ENCODE measurements around the gene RAB20.
"Not testable (repeated sequence)": the region's sequence is repeated elsewhere in the genome, so short reads cannot be mapped to it uniquely, and the experiment has no call there.

RAB20 gene, protein sequence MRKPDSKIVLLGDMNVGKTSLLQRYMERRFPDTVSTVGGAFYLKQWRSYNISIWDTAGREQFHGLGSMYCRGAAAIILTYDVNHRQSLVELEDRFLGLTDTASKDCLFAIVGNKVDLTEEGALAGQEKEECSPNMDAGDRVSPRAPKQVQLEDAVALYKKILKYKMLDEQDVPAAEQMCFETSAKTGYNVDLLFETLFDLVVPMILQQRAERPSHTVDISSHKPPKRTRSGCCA

GRCh38 chr13:110561344-110562035, at the start of gene RAB20:
Gene RAB20 (minus strand): TSS chr13:110561722. CDS start chr13:110561519, 203 bp downstream.
- peak; percentile 80 for DNase-seq

DNA sequence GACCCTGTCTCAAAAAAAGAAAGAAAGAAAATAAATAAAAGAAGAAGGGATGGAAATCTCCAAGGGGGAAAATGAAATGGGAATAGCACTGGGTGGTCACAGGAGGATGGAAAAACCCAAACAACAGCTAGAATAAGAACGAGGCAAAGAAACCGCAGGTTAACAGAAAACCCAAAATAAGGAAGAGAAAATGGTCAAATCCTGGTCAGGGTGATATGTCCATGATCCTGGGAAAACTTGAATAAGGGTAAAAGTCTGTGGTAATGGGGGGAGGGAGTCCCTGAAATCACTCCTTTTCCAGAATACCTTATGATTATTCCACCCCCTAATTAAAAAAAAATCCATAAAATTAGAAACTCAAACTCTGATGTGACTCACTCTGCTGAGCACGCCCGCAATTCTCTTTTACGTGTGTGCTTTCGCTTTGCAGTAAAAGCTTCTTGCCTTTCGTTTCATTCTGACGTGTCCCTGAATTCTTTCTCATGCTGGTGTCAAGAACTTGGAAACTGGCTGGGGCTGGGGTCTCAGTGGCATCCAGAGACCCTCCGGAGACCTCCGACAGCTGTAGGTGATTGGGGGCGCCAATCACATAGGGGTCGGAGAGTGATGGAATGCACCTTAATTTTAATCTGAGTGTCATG, 49.6 kb upstream of the RAB20 start:
- DNase-seq, result no peak

DNA sequence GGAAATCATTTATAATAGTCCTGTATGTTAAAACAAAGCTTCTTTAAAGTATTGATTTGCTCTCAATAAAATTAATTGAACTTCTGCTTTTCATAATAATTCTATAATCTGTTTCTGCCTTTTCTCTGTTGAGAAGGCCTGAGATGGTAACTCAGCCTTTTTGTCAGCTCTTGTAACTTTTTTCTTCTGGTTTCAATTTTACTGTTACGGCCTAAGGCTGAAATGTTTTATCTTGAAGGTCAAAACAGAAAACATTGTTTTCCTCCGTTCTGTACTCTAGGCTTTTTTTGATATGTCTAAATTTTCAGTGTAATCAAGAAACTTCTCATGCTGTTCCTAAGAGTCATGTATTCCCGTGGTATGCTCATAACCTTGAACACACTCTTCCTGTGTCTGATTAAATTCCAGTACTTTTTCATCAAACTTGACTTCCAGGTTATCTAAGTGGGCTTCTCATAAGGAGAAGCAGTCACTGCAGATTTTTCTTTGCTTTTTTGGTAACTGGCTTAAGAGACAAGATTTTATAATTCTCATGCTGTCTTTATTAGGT, 46.2 kb upstream of the RAB20 start:
- DNase-seq, result no peak

DNA sequence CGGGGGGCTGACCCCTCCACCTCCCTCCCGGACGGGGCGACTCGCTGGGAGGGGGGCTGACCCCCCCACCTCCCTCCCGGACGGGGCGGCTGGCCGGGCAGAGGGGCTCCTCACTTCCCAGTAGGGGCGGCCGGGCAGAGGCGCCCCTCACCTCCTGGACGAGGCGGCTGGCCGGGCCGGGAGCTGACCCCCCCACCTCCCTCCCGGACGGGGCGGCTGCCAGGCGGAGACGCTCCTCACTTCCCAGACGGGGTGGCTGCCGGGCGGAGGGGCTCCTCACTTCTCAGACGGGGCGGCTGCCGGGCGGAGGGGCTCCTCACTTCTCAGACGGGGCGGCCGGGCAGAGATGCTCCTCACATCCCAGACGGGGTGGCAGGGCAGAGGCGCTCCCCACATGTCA, 44.8 kb upstream of the RAB20 start:
- not testable (repeated sequence) for DNase-seq

DNA sequence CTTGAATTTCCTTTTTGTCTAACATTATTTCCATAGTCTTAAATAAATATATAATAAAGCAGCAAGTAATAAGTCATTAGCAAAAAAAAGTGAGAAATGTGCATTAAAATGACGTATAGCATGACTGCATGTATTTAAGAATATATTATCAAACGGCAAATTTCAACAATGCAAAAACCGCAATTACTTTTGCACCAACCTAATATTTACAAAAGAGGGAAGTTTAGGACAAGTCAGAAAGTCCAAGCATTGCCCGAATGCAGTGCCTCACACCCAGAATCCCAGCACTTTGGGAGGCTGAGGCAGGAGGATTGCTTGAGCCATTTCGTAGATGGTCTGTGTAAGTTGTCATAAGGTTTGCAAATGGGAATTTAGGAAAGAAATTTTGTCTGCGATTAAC, 43.6 kb upstream of the RAB20 start:
- no peak for DNase-seq

- no peak for DNase-seq
Measured at GRCh38 chr13:110600980-110601379, 39.5 kb upstream of the RAB20 start.

GRCh38 chr13:110600261-110600819, 38.8 kb upstream of the RAB20 start:
- DNase-seq, result no peak

- no peak for DNase-seq
Measured at GRCh38 chr13:110597041-110597689, 35.6 kb upstream of the RAB20 start.

DNA sequence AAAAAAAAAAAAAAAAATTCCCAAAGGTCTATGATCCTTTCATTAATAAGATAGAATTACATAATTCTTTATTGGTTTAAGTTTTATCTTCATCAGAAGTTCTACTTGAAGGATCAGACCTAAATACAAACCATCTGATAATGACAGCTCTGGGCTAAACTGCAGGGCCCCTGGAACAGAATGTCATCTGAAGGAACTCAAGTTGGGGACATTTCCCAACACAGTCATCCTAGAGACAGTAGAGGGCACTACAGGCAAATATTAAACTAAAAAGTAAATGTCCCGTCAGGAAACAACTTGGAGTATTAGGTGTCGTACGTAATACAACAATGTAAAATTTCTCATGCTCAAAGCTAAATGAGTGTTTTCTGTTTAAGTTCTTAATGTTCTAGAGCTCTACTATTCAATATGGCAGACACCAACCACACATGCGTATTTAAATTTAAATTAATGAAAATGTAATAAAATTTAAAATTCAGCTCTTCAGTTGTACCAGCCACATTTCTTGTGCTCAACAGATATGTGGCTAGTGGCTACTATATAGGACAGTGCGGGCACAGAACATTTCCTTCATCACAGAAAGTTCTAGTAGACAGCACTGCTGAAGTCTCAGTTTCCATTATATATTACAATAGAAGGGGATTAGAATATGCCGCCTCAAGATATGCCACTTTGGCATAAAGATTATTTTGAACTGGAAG, 32.1 kb upstream of the RAB20 start:
- no peak for DNase-seq

GRCh38 chr13:110592665-110593064, 31.1 kb upstream of the RAB20 start:
- no peak for DNase-seq

GRCh38 chr13:110590577-110590976, 29.1 kb upstream of the RAB20 start:
- DNase-seq, result no peak

- DNase-seq, result no peak
Measured at GRCh38 chr13:110589793-110590390, 28.4 kb upstream of the RAB20 start.

DNA sequence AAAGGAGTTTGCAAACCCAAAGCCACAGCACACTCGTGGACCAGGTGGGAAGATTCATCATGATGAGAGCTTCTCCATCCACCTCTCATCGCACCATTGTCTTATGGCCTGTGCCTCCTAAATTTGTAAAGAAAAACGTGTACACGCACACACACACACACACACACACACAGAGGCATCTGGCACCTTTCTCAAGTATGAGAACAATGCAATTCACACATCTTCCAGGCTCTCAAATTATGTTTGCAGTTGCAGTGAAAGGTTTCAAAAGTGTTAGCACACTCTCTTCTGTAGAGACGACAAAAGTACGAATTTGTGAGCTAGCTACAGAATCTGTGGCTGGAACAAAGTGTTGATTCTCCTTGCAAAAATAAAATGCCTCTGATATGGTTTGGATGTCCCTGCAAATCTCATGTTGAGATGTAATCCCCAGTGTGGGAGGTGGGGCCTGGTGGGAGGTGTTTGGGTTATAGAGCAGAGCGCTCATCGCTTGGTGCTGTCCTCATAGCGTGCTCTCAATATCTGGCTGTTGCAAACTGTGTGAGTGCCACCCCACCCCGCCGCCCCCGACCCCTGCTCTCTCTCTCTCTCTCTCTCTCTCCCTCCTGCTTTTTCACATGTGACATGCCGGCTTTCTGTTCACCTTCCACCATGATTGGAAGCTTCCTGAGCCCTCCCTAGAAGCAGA, 21.8 kb upstream of the RAB20 start:
- DNase-seq, result no peak

- no peak for DNase-seq
Measured at GRCh38 chr13:110582421-110582954, 21.0 kb upstream of the RAB20 start.

- DNase-seq, result no peak
Measured at GRCh38 chr13:110581506-110582185, 20.1 kb upstream of the RAB20 start.

- no peak for DNase-seq
Measured at GRCh38 chr13:110580800-110581199, 19.3 kb upstream of the RAB20 start.

GRCh38 chr13:110578363-110578762, 16.8 kb upstream of the RAB20 start:
- no peak for DNase-seq

GRCh38 chr13:110576736-110577476, 15.4 kb upstream of the RAB20 start:
- DNase-seq, result no peak

DNA sequence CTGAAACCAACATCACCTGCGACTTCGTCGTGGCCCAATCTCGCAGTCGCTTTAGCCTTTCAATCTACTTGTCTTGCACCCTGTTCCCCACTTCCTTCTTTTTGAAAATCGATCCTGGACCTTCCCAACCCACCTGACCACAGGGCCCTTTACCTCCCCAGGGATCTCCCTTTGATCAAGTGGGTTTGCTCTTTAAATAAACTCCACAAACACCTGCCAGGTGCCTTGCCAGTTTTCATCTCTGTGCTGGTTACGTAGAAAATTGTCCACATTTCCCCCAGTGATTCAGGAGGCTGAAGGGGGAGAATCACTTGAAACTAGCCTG, 14.5 kb upstream of the RAB20 start:
- DNase-seq, result no peak

Data from NCI-H510A (cell line).